ENCODE measurements around the gene MRPL48. TPM values are rescaled to one million over a fixed set of nuclear protein-coding genes. Genes with fewer than 3 reads are reported as not detected.

Gene MRPL48
- total and polyA plus RNA-seq, 10 of the 15 experiments (the other 5 are each of a cell fraction or from before 2014, with no cell fraction given) = 46.7 to 159 (median 83.4) TPM

DNA sequence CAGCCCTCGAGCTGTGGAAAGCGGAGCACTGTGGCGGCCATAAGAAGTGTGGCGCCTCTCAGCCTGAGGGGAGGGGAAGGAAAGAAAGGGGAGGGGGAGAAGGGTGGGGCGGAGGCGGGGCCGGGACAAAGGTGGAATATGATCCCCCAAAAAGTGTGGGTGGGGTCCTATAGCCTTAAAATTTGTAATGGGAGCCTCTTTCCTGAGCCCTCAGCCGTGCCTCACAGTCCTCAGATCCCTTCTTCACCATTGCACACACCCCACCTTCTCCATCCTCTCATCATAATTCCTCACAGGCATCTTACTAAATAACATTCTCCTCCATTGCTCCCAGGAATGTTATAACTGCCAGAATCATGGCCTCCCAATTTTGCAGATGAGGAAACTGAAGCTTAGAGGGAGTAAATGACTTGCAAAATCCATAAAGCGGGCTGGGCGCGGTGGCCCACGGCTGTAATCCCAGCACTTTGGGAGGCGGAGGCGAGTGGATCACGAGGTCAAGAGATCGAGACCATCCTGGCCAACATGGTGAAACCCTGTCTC lies 26.2 kb upstream of the MRPL48 start (continued):
- TF ChIP-seq E2F4 (IDR thresholded peaks at IDR 0.05; ENCODE audit: low read depth, low read length) = no peak
- TF ChIP-seq MEF2B (IDR thresholded peaks at IDR 0.05; ENCODE audit: partially characterized antibody, poor library complexity, severe bottlenecking) = peak; percentile 13
- no peak for TF ChIP-seq IRF4 (IDR thresholded peaks at IDR 0.05; ENCODE audit: low read depth, low read length)
- TF ChIP-seq ZNF217 (IDR thresholded peaks at IDR 0.05) = no peak
- TF ChIP-seq, protein P1, sequence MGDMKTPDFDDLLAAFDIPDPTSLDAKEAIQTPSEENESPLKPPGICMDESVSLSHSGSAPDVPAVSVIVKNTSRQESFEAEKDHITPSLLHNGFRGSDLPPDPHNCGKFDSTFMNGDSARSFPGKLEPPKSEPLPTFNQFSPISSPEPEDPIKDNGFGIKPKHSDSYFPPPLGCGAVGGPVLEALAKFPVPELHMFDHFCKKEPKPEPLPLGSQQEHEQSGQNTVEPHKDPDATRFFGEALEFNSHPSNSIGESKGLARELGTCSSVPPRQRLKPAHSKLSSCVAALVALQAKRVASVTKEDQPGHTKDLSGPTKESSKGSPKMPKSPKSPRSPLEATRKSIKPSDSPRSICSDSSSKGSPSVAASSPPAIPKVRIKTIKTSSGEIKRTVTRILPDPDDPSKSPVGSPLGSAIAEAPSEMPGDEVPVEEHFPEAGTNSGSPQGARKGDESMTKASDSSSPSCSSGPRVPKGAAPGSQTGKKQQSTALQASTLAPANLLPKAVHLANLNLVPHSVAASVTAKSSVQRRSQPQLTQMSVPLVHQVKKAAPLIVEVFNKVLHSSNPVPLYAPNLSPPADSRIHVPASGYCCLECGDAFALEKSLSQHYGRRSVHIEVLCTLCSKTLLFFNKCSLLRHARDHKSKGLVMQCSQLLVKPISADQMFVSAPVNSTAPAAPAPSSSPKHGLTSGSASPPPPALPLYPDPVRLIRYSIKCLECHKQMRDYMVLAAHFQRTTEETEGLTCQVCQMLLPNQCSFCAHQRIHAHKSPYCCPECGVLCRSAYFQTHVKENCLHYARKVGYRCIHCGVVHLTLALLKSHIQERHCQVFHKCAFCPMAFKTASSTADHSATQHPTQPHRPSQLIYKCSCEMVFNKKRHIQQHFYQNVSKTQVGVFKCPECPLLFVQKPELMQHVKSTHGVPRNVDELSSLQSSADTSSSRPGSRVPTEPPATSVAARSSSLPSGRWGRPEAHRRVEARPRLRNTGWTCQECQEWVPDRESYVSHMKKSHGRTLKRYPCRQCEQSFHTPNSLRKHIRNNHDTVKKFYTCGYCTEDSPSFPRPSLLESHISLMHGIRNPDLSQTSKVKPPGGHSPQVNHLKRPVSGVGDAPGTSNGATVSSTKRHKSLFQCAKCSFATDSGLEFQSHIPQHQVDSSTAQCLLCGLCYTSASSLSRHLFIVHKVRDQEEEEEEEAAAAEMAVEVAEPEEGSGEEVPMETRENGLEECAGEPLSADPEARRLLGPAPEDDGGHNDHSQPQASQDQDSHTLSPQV (IDR thresholded peaks at IDR 0.05) = peak; percentile 100
- no peak for TF ChIP-seq KDM1A (IDR thresholded peaks at IDR 0.05; ENCODE audit: borderline replicate concordance)
- TF ChIP-seq, protein P2, sequence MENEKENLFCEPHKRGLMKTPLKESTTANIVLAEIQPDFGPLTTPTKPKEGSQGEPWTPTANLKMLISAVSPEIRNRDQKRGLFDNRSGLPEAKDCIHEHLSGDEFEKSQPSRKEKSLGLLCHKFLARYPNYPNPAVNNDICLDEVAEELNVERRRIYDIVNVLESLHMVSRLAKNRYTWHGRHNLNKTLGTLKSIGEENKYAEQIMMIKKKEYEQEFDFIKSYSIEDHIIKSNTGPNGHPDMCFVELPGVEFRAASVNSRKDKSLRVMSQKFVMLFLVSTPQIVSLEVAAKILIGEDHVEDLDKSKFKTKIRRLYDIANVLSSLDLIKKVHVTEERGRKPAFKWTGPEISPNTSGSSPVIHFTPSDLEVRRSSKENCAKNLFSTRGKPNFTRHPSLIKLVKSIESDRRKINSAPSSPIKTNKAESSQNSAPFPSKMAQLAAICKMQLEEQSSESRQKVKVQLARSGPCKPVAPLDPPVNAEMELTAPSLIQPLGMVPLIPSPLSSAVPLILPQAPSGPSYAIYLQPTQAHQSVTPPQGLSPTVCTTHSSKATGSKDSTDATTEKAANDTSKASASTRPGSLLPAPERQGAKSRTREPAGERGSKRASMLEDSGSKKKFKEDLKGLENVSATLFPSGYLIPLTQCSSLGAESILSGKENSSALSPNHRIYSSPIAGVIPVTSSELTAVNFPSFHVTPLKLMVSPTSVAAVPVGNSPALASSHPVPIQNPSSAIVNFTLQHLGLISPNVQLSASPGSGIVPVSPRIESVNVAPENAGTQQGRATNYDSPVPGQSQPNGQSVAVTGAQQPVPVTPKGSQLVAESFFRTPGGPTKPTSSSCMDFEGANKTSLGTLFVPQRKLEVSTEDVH (IDR thresholded peaks at IDR 0.05; ENCODE audit: low read depth, partially characterized antibody) = no peak
- no peak for TF ChIP-seq HDGF (IDR thresholded peaks at IDR 0.05)
- TF ChIP-seq MLLT1 (IDR thresholded peaks at IDR 0.05) = peak; percentile 98
- no peak for TF ChIP-seq SREBF2 (IDR thresholded peaks at IDR 0.05; ENCODE audit: low read length)
- TF ChIP-seq NR2C2 (IDR thresholded peaks at IDR 0.05; ENCODE audit: borderline replicate concordance, control insufficient read depth, insufficient read length, low read depth) = no peak
- TF ChIP-seq JUNB (IDR thresholded peaks at IDR 0.05) = no peak
- no peak for TF ChIP-seq RELB (IDR thresholded peaks at IDR 0.05; ENCODE audit: low read depth)
- no peak for TF ChIP-seq DPF2 (IDR thresholded peaks at IDR 0.05)
- TF ChIP-seq POLR2AphosphoS5 (IDR thresholded peaks at IDR 0.05; ENCODE audit: low read length) = 0 out of 2 replicates have a peak, but pooled peaks have one; percentile 10
- TF ChIP-seq NBN (IDR thresholded peaks at IDR 0.05) = no peak
- TF ChIP-seq SMAD5 (IDR thresholded peaks at IDR 0.05; ENCODE audit: low read depth) = no peak
- TF ChIP-seq BRCA1 (IDR thresholded peaks at IDR 0.05; ENCODE audit: low read depth, low read length) = no peak
- TF ChIP-seq PAX5 (IDR thresholded peaks at IDR 0.05; ENCODE audit: borderline replicate concordance, low read depth, low read length) = no peak
- no peak for TF ChIP-seq SREBF1 (IDR thresholded peaks at IDR 0.05; ENCODE audit: low read length)
- TF ChIP-seq GATAD2B (conservative IDR thresholded peaks at IDR 0.05; ENCODE audit: low read depth) = no peak
